Smooth muscle cell (in vitro differentiated cells): ENCODE data around the gene ANKRD18B. TPM values are rescaled to one million over a fixed set of nuclear protein-coding genes. Genes with fewer than 3 reads are reported as not detected.
"Not testable (repeated sequence)": the region's sequence is repeated elsewhere in the genome, so short reads cannot be mapped to it uniquely, and the experiment has no call there.

Source experiments
- DNase-seq: peaks from one replicate; lab custom pipeline; 2025; ENCODE audit not compliant: unreplicated experiment; lab: John Stamatoyannopoulos, UW
- H2AFZ ChIP-seq: fragments of 200-600 bp; sonication (generic); 2 replicates; pipeline ENCODE4 v1.6.0; 2016; ENCODE audit warnings: antibody characterized with exemption, low read depth, mild to moderate bottlenecking
- H3F3A ChIP-seq: fragments of 200-600 bp; sonication (generic); 2 replicates; pipeline ENCODE4 v1.6.0; 2017; ENCODE audit warnings: antibody characterized with exemption, low read depth
- H3K27ac ChIP-seq: fragments of 200-600 bp; sonication (generic); 2 replicates; pipeline ENCODE4 v1.5.1; 2016; ENCODE audit warnings: low read depth, mild to moderate bottlenecking
- H3K27me3 ChIP-seq: fragments of 200-600 bp; sonication (generic); 2 replicates; pipeline ENCODE4 v1.6.1; 2016; ENCODE audit warnings: low read depth, mild to moderate bottlenecking
- H3K36me3 ChIP-seq: fragments of 200-600 bp; sonication (generic); 2 replicates; pipeline ENCODE4 v1.5.1; 2016; ENCODE audit warnings: low read depth
- H3K4me1 ChIP-seq: fragments of 200-600 bp; sonication (generic); 2 replicates; pipeline ENCODE4 v1.5.1; 2016; ENCODE audit warnings: low read depth
- H3K4me2 ChIP-seq: fragments of 200-600 bp; sonication (generic); 2 replicates; pipeline ENCODE4 v1.6.0; 2016; ENCODE audit warnings: mild to moderate bottlenecking
- H3K4me3 ChIP-seq: fragments of 200-600 bp; sonication (generic); 2 replicates; pipeline ENCODE4 v1.5.1; 2016; ENCODE audit warnings: mild to moderate bottlenecking
- H3K79me2 ChIP-seq: fragments of 200-600 bp; sonication (generic); 2 replicates; pipeline ENCODE4 v1.6.0; 2016; ENCODE audit warnings: low read depth, mild to moderate bottlenecking
- H3K9ac ChIP-seq: fragments of 200-600 bp; sonication (generic); 2 replicates; pipeline ENCODE4 v1.6.0; 2016; ENCODE audit warnings: low read depth
- H3K9me3 ChIP-seq: fragments of 200-600 bp; sonication (generic); replicated peaks from 2 replicates; pipeline ENCODE4 v1.5.1; 2016; ENCODE audit warnings: low read depth
- H4K20me1 ChIP-seq: fragments of 200-600 bp; sonication (generic); 2 replicates; pipeline ENCODE4 v1.6.0; 2016; ENCODE audit warnings: low read depth
- WGBS: methylation state at CpG from one replicate; pipeline ENCODE4 v1.1.7; 2016; ENCODE audit warnings: low lambda C conversion rate; 5-methylcytosine and 5-hydroxymethylcytosine counted together
- polyA plus RNA-seq: library from polyadenylated mRNA; unstranded; fragments of >200 nt; fragmentation: Nextera tagmentation; extraction: Ambion mirVana; gene quantifications from 2 replicates; pipeline ENCODE4 v1.2.1, GENCODE V29; 2016
- total RNA-seq: library from RNA; depleted of rRNA; stranded (reverse); fragments of >200 nt; gene quantifications from 2 replicates; pipeline ENCODE4 v1.2.3, GENCODE V29; 2014
- TF ChIP-seq, protein P1 (sequence below): fragments of 200-600 bp; sonication (generic); IDR thresholded peaks from 2 replicates; pipeline ENCODE4 v1.5.1; 2017; ENCODE audit warnings: borderline replicate concordance, mild to moderate bottlenecking, antibody characterized with exemption; ENCODE audit not compliant: insufficient read depth, poor library complexity, severe bottlenecking

The ANKRD18B gene
- total and polyA plus RNA-seq, 2 experiments from 2014 or later: 0.04 TPM; not detected in 1

DNA sequence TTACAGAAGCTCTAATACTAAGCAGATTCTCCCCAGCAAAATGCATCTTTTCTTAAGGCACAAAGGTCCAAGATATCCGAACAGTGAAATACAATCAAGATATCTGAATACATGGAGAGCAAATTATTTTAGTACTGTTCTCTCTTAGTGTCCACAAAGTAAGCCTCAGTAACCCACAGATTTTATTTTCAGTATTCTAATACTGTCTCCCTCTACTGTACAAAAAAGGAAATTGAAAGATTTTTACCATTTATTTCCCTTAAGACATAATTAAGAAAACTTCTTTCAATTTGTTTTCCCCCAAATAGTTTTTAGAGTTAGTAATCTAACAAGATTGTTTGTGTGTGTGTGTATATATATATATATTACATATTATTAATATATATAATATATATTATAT, 25.7 kb upstream of the ANKRD18B start:
- H3K4me3 ChIP-seq: no peak overlapping the region
- H3K36me3 ChIP-seq: no peaks in the 10 kb centered on the region
- WGBS: 80% methylated on average over 1 of the region's 1 CpG
- no peaks in the 10 kb centered on the region for H3K4me1 ChIP-seq
- H3K79me2 ChIP-seq: no peaks in the 10 kb centered on the region
- H3K9ac ChIP-seq: no peak overlapping the region
- no peak overlapping the region for H2AFZ ChIP-seq
- no peaks in the 10 kb centered on the region for H3F3A ChIP-seq
- H3K9me3 ChIP-seq: no peaks in the 10 kb centered on the region
- TF ChIP-seq, protein P1, sequence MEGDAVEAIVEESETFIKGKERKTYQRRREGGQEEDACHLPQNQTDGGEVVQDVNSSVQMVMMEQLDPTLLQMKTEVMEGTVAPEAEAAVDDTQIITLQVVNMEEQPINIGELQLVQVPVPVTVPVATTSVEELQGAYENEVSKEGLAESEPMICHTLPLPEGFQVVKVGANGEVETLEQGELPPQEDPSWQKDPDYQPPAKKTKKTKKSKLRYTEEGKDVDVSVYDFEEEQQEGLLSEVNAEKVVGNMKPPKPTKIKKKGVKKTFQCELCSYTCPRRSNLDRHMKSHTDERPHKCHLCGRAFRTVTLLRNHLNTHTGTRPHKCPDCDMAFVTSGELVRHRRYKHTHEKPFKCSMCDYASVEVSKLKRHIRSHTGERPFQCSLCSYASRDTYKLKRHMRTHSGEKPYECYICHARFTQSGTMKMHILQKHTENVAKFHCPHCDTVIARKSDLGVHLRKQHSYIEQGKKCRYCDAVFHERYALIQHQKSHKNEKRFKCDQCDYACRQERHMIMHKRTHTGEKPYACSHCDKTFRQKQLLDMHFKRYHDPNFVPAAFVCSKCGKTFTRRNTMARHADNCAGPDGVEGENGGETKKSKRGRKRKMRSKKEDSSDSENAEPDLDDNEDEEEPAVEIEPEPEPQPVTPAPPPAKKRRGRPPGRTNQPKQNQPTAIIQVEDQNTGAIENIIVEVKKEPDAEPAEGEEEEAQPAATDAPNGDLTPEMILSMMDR: peak; percentile 30
- no peak for DNase-seq
- no peak overlapping the region for H3K27ac ChIP-seq
- H3K27me3 ChIP-seq: no peaks in the 10 kb centered on the region
- H3K4me2 ChIP-seq: no peak overlapping the region
- H4K20me1 ChIP-seq: no peaks in the 10 kb centered on the region

- peaks cover 5% of the 10 kb centered on the region for H3K4me1 ChIP-seq
- H3K4me3 ChIP-seq: peak overlapping the region; percentile 4
- no peak for DNase-seq
- H3K36me3 ChIP-seq: no peaks in the 10 kb centered on the region
- 31% methylated on average over 7 of the region's 7 CpGs for WGBS
- H3F3A ChIP-seq: peaks cover 3% of the 10 kb centered on the region
- H3K4me2 ChIP-seq: peak overlapping the region; percentile 75
- H3K27ac ChIP-seq: peak overlapping the region; percentile 91
- H3K79me2 ChIP-seq: no peaks in the 10 kb centered on the region
- H3K9ac ChIP-seq: peak overlapping the region; percentile 70
- peak overlapping the region; percentile 68 for H2AFZ ChIP-seq
- no peaks in the 10 kb centered on the region for H3K9me3 ChIP-seq
- H4K20me1 ChIP-seq: no peaks in the 10 kb centered on the region
- H3K27me3 ChIP-seq: no peaks in the 10 kb centered on the region
- TF ChIP-seq, protein P1: no peak
These were observed 17.3 kb upstream of the ANKRD18B start for GRCh38 chr9:33506626-33507370.

DNA sequence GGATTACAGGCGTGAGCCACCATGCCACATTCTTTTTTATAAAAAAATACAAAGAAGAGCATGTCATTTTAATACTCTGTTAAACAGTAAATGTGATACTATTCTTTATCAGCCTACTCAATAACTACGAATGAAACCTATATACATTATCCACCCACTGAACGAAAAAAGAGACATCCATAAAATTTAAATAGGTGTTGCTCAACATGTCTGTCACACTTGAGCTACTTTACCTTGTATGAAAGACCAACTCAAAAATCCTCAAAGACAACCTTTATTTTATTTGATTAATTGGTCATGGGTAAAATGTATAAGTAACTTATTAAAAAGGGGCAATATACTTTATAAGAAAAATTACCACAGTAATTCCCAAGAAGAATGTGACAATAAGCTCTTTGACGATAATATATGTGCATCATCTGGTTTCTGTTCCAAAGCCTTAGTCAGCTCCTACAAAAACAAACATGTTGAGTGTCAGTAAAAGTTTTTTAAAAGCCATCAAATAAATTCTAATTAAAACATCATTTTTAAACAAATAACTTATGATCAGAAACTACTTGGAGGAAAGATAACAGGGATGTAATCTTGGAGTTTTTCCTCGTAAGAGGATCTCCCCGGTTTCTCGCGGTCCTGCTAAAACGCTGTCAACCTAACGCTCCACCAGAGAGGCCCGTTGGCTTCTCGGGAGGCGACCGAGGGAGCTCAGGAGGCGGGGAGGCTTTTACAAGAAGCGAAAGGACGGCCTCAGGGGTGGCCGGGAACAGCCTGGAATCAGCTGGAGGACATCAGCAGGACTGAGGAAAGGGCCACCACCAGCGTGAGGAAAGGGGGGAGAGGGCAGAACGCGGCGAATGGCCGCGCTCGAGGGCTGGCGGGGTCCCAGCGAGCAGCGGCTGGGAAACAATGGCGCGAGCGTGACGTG, 13.5 kb upstream of the ANKRD18B start:
- Histone ChIP-seq H3K9me3 (no peaks in the 10 kb centered on the region), H3K79me2 (no peaks in the 10 kb centered on the region), H3K4me3 (peak overlapping the region; percentile 76), H2AFZ (peak overlapping the region; percentile 99), H3K9ac (peak overlapping the region; percentile 99), H3K4me1 (peaks cover 5% of the 10 kb centered on the region), H3K27me3 (no peaks in the 10 kb centered on the region), H4K20me1 (no peaks in the 10 kb centered on the region), H3K36me3 (no peaks in the 10 kb centered on the region), H3K4me2 (peak overlapping the region; percentile 86), H3K27ac (peak overlapping the region; percentile 94), H3F3A (peaks cover 3% of the 10 kb centered on the region)
- DNase-seq: peak; percentile 12
- TF ChIP-seq, protein P1: no peak
- 8% methylated on average over 32 of the region's 32 CpGs for WGBS

- H3K9ac ChIP-seq: peak overlapping the region; percentile 99
- not testable (repeated sequence) for H3K36me3 ChIP-seq, H3F3A ChIP-seq, DNase-seq, H4K20me1 ChIP-seq, H3K27me3 ChIP-seq, H3K4me1 ChIP-seq, H3K79me2 ChIP-seq, H3K9me3 ChIP-seq
- peak overlapping the region; percentile 94 for H3K27ac ChIP-seq
- H3K4me2 ChIP-seq: peak overlapping the region; percentile 86
- WGBS: 7% methylated on average over 8 of the region's 8 CpGs
- peak overlapping the region; percentile 99 for H2AFZ ChIP-seq
- H3K4me3 ChIP-seq: peak overlapping the region; percentile 76
These were observed 12.9 kb upstream of the ANKRD18B start for GRCh38 chr9:33511184-33511517.

DNA sequence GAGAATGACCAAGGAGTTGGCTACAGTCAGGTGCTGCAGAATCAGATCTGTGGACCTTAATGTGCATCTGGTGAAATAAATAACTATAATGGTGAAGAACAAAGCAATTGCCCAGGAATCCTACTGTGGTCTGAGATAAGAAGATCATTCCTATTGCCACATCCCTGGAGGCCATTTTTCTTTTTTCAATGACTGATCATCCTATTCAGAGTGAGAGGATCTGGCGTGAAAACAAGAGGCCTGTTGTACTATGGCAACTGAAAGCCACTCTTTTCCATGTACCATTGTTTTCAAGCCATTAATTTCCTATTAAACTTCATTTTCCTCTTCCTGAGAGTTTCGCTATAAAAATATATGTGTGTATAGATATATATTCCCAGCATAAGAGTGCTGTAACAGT, 11.5 kb upstream of the ANKRD18B start:
- not testable (repeated sequence) for H3K4me1 ChIP-seq, H3K27ac ChIP-seq, H3K36me3 ChIP-seq, DNase-seq, H3K9me3 ChIP-seq, H3K4me2 ChIP-seq, H3K27me3 ChIP-seq, H3K4me3 ChIP-seq, H2AFZ ChIP-seq, H3K9ac ChIP-seq, H3F3A ChIP-seq, H3K79me2 ChIP-seq, H4K20me1 ChIP-seq
- WGBS: 91% methylated on average over 2 of the region's 2 CpGs
